GM12878 (cell line): ENCODE results near the gene DGKA. TPM values are rescaled to one million over a fixed set of nuclear protein-coding genes. Genes with fewer than 3 reads are reported as not detected.

Source experiments
- ATAC-seq: fragments of 200-7000 bp; cut with Tn5 transposase; 3 replicates; pipeline ENCODE4 v1.9.1; 2020; ENCODE audit warnings: mild to moderate bottlenecking, moderate library complexity
- BruUV-seq: library from RNA; stranded (reverse); fragments of 400-500 nt; replicated peaks from 2 replicates; lab custom pipeline; 2021; lab: Mats Ljungman, UMichigan
- CTCF ChIA-PET: fragments of 300-600 bp; sonication (Branson Sonifier 250); formaldehyde crosslinking; extraction: SDS; loops from one replicate; lab custom pipeline; 2021; ENCODE audit warnings: inconsistent platforms; lab: Yijun Ruan, JAX
- POLR2A ChIA-PET: fragments of 350-600 bp; formaldehyde crosslinking; extraction: SDS; loops from one replicate; lab custom pipeline; 2021; ENCODE audit warnings: inconsistent platforms; lab: Charles Lee
- RAD21 ChIA-PET: fragments of 300-600 bp; sonication (Branson Sonifier 250); formaldehyde crosslinking; loops from one replicate; lab custom pipeline; 2023; ENCODE audit warnings: antibody characterized with exemption; ENCODE audit not compliant: unreplicated experiment; lab: Charles Lee
- SMC1A ChIA-PET: fragments of 300-600 bp; sonication (Branson Sonifier 250); formaldehyde crosslinking; loops from one replicate; lab custom pipeline; 2023; ENCODE audit not compliant: unreplicated experiment, uncharacterized antibody; lab: Charles Lee
- DNase-seq: peaks from one replicate; pipeline ENCODE4 v3.0.0-alpha.2; 2011; ENCODE audit warnings: low read depth, low spot score
- FAIRE-seq: peaks from 3 replicates; lab custom pipeline; 2011; peaks lifted over from hg19 to GRCh38; lab: Jason Lieb, UNC
- H2AFZ ChIP-seq: 2 replicates; pipeline ENCODE4 v1.6.0; 2011; ENCODE audit warnings: low read depth, low read length, control low read depth; ENCODE audit not compliant: control insufficient read depth
- H3K27ac ChIP-seq: 2 replicates; pipeline ENCODE4 v1.5.1; 2011; ENCODE audit warnings: control low read depth; ENCODE audit not compliant: control insufficient read depth, insufficient read depth
- H3K27me3 ChIP-seq, 2 experiments: replicated peaks in 1 of 2; 2 replicates each; pipeline versions ENCODE4 v1.6.0 to v1.6.1; 2011; ENCODE audit warnings: low read length in 1 of 2; ENCODE audit not compliant: control insufficient read depth in 2 of 2, insufficient read depth in 2 of 2
- H3K36me3 ChIP-seq, 2 experiments: 2 replicates each; pipeline ENCODE4 v1.5.1; 2011; ENCODE audit warnings: low read length in 1 of 2; ENCODE audit not compliant: control insufficient read depth in 2 of 2, insufficient read depth in 2 of 2
- H3K4me1 ChIP-seq: 2 replicates; pipeline ENCODE4 v1.6.1; 2011; ENCODE audit warnings: mild to moderate bottlenecking, low read length, moderate library complexity, mixed read lengths; ENCODE audit not compliant: control insufficient read depth, insufficient read depth
- H3K4me2 ChIP-seq: 2 replicates; pipeline ENCODE4 v1.6.0; 2011; ENCODE audit warnings: control low read depth; ENCODE audit not compliant: control insufficient read depth, insufficient read depth
- H3K4me3 ChIP-seq: fragments of 200-600 bp; sonication (generic); 2 replicates; pipeline ENCODE4 v1.5.1; 2016
- H3K79me2 ChIP-seq: 2 replicates; pipeline ENCODE4 v1.6.0; 2011; ENCODE audit warnings: low read length; ENCODE audit not compliant: control insufficient read depth, insufficient read depth
- H3K9ac ChIP-seq: 2 replicates; pipeline ENCODE4 v1.8.0; 2011; ENCODE audit warnings: low read length, control low read depth, mixed read lengths; ENCODE audit not compliant: control insufficient read depth, insufficient read depth
- H3K9me3 ChIP-seq: replicated peaks from 3 replicates; pipeline ENCODE4 v1.5.1; 2011; ENCODE audit warnings: mild to moderate bottlenecking, low read length; ENCODE audit not compliant: control insufficient read depth, insufficient read depth
- H4K20me1 ChIP-seq: 2 replicates; pipeline ENCODE4 v1.6.0; 2011; ENCODE audit not compliant: control insufficient read depth, insufficient read depth
- BCLAF1 ChIP-seq: fragments of 450-650 bp; IDR thresholded peaks from 2 replicates; pipeline ENCODE4 v1.6.1; 2017; ENCODE audit warnings: antibody characterized with exemption, mild to moderate bottlenecking, moderate library complexity
- EZH2 ChIP-seq: IDR thresholded peaks from 2 replicates; pipeline ENCODE4 v1.6.1; 2012; ENCODE audit warnings: low read depth, mild to moderate bottlenecking, control low read depth, inconsistent platforms, low read length, borderline replicate concordance; ENCODE audit not compliant: control insufficient read depth
- IKZF2 ChIP-seq, 2 experiments: fragments of 450-650 bp; IDR thresholded peaks; 2 replicates each; pipeline ENCODE4 v1.6.1; 2017; ENCODE audit warnings: mild to moderate bottlenecking in 2 of 2, moderate library complexity in 2 of 2
- POU2F2 ChIP-seq: IDR thresholded peaks from 3 replicates; pipeline ENCODE4 v1.6.1; 2011; ENCODE audit warnings: low read depth, mild to moderate bottlenecking, low read length, borderline replicate concordance
- ZZZ3 ChIP-seq: IDR thresholded peaks from 2 replicates; pipeline ENCODE4 v1.6.1; 2011; ENCODE audit warnings: low read depth; ENCODE audit not compliant: control insufficient read depth, insufficient read length
- WGBS: methylation state at CpG from one replicate; pipeline ENCODE4 v1.1.6; 2016; ENCODE audit warnings: low lambda C conversion rate; ENCODE audit not compliant: insufficient replicate concordance, insufficient coverage; ENCODE audit errors: missing lambda C conversion rate; 5-methylcytosine and 5-hydroxymethylcytosine counted together
- in situ Hi-C: fragments of 300-500 bp; cut with MboI; formaldehyde crosslinking; loops from 9 replicates; pipeline ENCODE4 v1.14.3; 2018; ENCODE audit warnings: mixed read lengths
- intact Hi-C: fragments of 100-400 bp; cut with micrococcal nuclease; formaldehyde crosslinking; loops from one replicate; pipeline ENCODE4 v1.14.2; 2022; ENCODE audit not compliant: unreplicated experiment
- polyA plus RNA-seq, 11 experiments: library from polyadenylated mRNA; depleted of rRNA in 4 of 11; unstranded in 6 of 11; stranded (reverse) in 5 of 11; fragments of >200 nt; fragmentation: Nextera tagmentation in 4 of 11; fragmentation: Illumina TruSeq in 1 of 11; extraction: Ambion mirVana in 4 of 11; extraction: Trizol in 1 of 11; gene quantifications; 1 replicate in 1 of 11; 2 replicates in 10 of 11; pipeline versions ENCODE4 v1.2.1 to v1.2.3, GENCODE V29; 2011 to 2016; ENCODE audit warnings: inconsistent platforms in 2 of 11, missing spikeins in 2 of 11, low read depth in 1 of 11
- total RNA-seq, 4 experiments: library from RNA; depleted of rRNA in 3 of 4; stranded (reverse); fragments of >200 nt in 3 of 4; fragmentation: Illumina TruSeq in 1 of 4; extraction: Trizol in 1 of 4; gene quantifications; 2 replicates each; pipeline versions ENCODE4 v1.2.1 to v1.2.3, GENCODE V29; 2013 to 2021

The DGKA gene
- total and polyA plus RNA-seq, 10 of the 15 experiments (the other 5 are each of a cell fraction or from before 2014, with no cell fraction given) = 14.0 to 65.5 (median 37.1) TPM

GRCh38 chr12:55906056-55906455 is 24.9 kb upstream of the DGKA start:
- DNase-seq (no peak), ATAC-seq (no peak), FAIRE-seq (no peak)
- H3K79me2 ChIP-seq = no peaks in the 10 kb centered on the region; the same call in none of the 2 replicates
- SMC1A ChIA-PET = no interaction called here
- in situ Hi-C loops = no loop called here
- no peaks in the 10 kb centered on the region for H3K4me1 ChIP-seq
- no TSS peak for BruUV-seq
- H3K9ac ChIP-seq = no peak overlapping the region
- RAD21 ChIA-PET = no interaction called here
- no peak overlapping the region for H3K4me2 ChIP-seq
- intact Hi-C loops = no loop called here
- TF ChIP-seq EZH2 (no peak), ZZZ3 (no peak), IKZF2 (IDR thresholded peaks at IDR 0.05) (no peak), BCLAF1 (no peak), POU2F2 (no peak)
- H4K20me1 ChIP-seq = no peaks in the 10 kb centered on the region
- POLR2A ChIA-PET = no interaction called here
- H2AFZ ChIP-seq = no peak overlapping the region
- no peak overlapping the region for H3K4me3 ChIP-seq
- peaks cover 2 to 18% of the 10 kb centered on the region in 2 experiments; a peak in 3 of 4 replicates for H3K36me3 ChIP-seq
- H3K27me3 ChIP-seq = no peaks in the 10 kb centered on the region
- CTCF ChIA-PET = no interaction called here
- no peaks in the 10 kb centered on the region for H3K9me3 ChIP-seq
- H3K27ac ChIP-seq = no peak overlapping the region
- 100% methylated on average over 1 of the region's 1 CpG for WGBS
